Ishikawa (cell line): ENCODE measurements around the gene LOXL4.

ENCODE experiments used
- CEBPB ChIP-seq: IDR thresholded peaks from 2 replicates; pipeline ENCODE4 v1.6.1; 2012
- CREB1 ChIP-seq: IDR thresholded peaks from 2 replicates; pipeline ENCODE4 v1.6.1; 2012; ENCODE audit warnings: low read depth
- EGR1 ChIP-seq: IDR thresholded peaks from 2 replicates; pipeline ENCODE4 v1.6.1; 2012
- EP300 ChIP-seq: IDR thresholded peaks from 2 replicates; pipeline ENCODE4 v1.6.1; 2012; ENCODE audit warnings: borderline replicate concordance
- FOXM1 ChIP-seq: IDR thresholded peaks from 2 replicates; pipeline ENCODE4 v1.6.1; 2012; ENCODE audit warnings: low read depth, borderline replicate concordance
- NFIC ChIP-seq: IDR thresholded peaks from 2 replicates; pipeline ENCODE4 v1.6.1; 2012
- RAD21 ChIP-seq: IDR thresholded peaks from 2 replicates; pipeline ENCODE4 v1.6.1; 2012; ENCODE audit warnings: low read depth
- TAF1 ChIP-seq: IDR thresholded peaks from 2 replicates; pipeline ENCODE4 v1.6.1; 2012; ENCODE audit warnings: low read depth, mild to moderate bottlenecking
- TCF12 ChIP-seq: IDR thresholded peaks from 2 replicates; pipeline ENCODE4 v1.6.1; 2012; ENCODE audit warnings: low read depth
- TEAD4 ChIP-seq: IDR thresholded peaks from 2 replicates; pipeline ENCODE4 v1.6.1; 2012
- YY1 ChIP-seq: IDR thresholded peaks from 2 replicates; pipeline ENCODE4 v1.6.1; 2012; ENCODE audit warnings: low read depth
- ZBTB7A ChIP-seq: IDR thresholded peaks from 2 replicates; pipeline ENCODE4 v1.6.1; 2012; ENCODE audit warnings: low read depth
- TF ChIP-seq, protein P1 (sequence below): IDR thresholded peaks from 2 replicates; pipeline ENCODE4 v1.6.1; 2012
- TF ChIP-seq, protein P2 (sequence below): IDR thresholded peaks from 2 replicates; pipeline ENCODE4 v1.6.1; 2012
- TF ChIP-seq, protein P3 (sequence below): IDR thresholded peaks from 2 replicates; pipeline ENCODE4 v1.6.1; 2012; ENCODE audit warnings: low read depth, mild to moderate bottlenecking

The LOXL4 gene

DNA sequence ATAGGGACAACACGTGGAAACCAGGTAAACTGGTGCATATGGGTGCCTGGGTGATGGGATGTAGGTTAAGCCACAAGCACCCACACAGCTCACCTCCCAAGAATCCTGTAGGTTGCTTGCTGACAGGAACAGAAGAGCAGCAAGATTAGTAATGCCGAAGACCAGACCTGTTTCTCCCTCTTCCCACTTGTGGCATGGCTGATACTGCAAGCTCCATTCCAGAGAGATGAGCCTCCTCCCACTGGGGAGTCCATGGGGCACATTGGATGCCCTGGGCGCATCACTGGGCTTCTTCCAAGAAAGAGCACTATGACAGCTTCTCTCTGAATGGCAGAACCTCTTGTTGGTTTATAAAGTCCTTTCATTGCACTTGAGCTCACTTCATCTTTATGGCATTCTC is 44.4 kb upstream of the LOXL4 start:
- TF ChIP-seq TEAD4 (no peak), FOXM1 (no peak), TCF12 (no peak), YY1 (no peak), NFIC (no peak), CREB1 (no peak), RAD21 (no peak), EGR1 (no peak), CEBPB (no peak), TAF1 (no peak)
- TF ChIP-seq, protein P1, sequence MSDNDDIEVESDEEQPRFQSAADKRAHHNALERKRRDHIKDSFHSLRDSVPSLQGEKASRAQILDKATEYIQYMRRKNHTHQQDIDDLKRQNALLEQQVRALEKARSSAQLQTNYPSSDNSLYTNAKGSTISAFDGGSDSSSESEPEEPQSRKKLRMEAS = no peak
- TF ChIP-seq, protein P2, sequence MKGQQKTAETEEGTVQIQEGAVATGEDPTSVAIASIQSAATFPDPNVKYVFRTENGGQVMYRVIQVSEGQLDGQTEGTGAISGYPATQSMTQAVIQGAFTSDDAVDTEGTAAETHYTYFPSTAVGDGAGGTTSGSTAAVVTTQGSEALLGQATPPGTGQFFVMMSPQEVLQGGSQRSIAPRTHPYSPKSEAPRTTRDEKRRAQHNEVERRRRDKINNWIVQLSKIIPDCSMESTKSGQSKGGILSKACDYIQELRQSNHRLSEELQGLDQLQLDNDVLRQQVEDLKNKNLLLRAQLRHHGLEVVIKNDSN = no peak
- TF ChIP-seq, protein P3, sequence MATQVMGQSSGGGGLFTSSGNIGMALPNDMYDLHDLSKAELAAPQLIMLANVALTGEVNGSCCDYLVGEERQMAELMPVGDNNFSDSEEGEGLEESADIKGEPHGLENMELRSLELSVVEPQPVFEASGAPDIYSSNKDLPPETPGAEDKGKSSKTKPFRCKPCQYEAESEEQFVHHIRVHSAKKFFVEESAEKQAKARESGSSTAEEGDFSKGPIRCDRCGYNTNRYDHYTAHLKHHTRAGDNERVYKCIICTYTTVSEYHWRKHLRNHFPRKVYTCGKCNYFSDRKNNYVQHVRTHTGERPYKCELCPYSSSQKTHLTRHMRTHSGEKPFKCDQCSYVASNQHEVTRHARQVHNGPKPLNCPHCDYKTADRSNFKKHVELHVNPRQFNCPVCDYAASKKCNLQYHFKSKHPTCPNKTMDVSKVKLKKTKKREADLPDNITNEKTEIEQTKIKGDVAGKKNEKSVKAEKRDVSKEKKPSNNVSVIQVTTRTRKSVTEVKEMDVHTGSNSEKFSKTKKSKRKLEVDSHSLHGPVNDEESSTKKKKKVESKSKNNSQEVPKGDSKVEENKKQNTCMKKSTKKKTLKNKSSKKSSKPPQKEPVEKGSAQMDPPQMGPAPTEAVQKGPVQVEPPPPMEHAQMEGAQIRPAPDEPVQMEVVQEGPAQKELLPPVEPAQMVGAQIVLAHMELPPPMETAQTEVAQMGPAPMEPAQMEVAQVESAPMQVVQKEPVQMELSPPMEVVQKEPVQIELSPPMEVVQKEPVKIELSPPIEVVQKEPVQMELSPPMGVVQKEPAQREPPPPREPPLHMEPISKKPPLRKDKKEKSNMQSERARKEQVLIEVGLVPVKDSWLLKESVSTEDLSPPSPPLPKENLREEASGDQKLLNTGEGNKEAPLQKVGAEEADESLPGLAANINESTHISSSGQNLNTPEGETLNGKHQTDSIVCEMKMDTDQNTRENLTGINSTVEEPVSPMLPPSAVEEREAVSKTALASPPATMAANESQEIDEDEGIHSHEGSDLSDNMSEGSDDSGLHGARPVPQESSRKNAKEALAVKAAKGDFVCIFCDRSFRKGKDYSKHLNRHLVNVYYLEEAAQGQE = no peak

DNA sequence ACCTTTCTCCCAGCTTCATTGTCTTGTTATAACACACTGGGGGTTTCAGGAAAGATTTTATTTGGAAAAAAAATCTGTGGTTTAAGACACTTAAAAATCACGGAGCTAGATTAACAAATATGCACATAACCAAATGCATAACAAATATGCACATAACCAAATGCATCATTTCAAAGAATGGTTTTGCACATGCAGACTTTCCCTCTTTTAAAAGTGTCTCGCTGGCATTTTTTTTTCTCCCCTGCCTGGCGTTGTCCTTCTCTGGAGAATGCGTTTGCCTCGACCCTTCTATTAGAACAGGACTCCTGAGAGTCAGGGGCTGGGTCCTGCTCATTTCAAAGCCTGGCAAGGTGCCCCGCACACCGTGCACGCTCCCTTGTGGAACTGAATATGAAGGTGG is 42.7 kb upstream of the LOXL4 start:
- TF ChIP-seq NFIC = no peak
- no peak for TF ChIP-seq RAD21
- TF ChIP-seq, protein P2 = no peak
- TF ChIP-seq FOXM1 = no peak
- TF ChIP-seq YY1 = no peak

DNA sequence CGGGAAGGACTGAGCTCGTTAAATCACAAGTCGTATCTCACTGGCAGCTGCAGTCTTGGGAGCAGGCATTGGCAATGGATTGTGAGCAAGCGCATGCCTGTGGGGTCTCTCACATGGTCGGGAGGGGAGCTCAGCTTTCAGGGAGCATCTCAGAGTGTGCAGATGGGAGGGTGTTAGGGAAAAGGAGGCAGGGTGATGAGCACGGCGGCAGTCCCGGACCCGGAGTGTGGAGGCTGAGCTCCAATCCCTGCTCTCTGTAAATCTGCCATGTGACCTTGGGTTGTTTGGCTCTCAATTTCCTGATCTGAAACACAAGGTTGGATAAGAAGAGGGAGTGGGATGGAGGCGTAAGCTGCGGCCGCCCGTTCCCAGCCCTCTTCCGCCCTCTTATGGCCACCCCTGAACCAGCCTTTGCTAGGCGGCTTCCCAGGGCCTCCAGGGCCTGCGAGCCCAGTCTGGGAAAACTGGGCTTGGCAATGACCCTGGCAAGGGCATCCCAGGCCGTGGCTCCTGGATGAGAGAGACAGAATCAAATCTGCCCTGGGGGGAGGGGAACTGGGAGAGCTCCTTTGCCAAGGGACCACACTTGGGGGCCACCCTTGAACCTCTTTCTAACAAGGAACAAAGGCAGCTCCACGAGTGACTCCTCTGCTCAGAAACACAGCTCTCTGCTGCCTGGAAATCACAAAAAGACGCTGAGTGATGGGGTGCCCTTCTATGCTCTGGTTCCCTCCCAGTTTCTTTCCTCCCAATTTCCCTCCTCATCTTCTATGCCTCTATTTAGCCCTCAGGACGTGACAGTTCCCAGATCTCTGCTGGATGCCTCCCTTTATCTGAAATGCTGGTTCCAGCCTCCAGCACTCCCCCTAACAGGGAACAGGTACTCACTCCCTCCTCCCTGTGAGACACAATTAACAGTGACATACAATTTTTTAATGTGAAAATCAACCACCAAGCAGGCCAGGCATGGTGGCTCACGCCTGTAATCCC is 41.7 kb upstream of the LOXL4 start:
- TF ChIP-seq EP300 (peak; percentile 27; the same call in 1 of the 2 replicates), CEBPB (no peak), ZBTB7A (0 out of 2 replicates have a peak, but pooled peaks have one; percentile 26), EGR1 (no peak), TCF12 (no peak), TEAD4 (no peak), FOXM1 (no peak), TAF1 (peak; percentile 13; the same call in 1 of the 2 replicates), RAD21 (peak; percentile 100)
- TF ChIP-seq, protein P3 = no peak
- TF ChIP-seq, protein P1 = peak; percentile 65; the same call in 1 of the 2 replicates
- TF ChIP-seq, protein P2 = peak; percentile 85

DNA sequence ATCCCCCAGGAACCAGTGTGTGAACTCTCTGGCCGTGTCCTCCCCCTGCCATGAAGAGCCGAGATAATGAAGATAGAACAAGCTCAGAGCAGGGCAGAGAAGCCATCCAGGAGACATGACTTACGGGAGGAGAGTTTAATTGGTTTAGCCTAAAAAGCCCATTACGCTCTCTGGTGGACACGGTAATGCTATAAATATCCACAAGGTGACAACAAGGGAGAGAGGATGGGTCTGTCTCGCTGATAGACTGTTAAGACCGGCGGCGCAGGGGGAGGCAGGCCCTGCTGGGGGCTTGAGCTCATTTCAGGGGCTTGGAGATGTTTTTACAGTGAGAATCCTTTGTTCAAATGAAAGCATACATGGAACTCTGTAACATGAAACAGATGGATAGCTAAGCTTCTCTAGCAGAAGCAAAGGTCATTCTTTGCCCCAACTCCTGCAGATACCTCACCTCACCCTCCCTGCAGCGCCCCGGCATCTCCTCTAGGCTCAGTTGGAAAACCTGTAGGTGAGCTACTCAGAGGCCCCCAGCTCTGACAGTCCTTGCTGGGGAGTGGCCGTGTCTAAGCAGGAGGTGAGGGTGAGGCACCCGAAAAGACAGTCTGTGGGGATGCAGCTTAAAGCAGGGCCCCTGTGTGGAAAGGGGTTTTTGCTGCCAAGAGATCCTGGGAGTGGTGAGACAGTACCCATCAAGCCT is 40.8 kb upstream of the LOXL4 start:
- TF ChIP-seq RAD21 = peak; percentile 18; the same call in 1 of the 2 replicates
- TF ChIP-seq TEAD4 = no peak
- TF ChIP-seq, protein P1 = no peak
- TF ChIP-seq NFIC = no peak
- TF ChIP-seq, protein P3 = no peak
